K562 (cell line): Measurements from ENCODE around the gene MBD3L4. TPM values are rescaled to one million over a fixed set of nuclear protein-coding genes. Genes with fewer than 3 reads are reported as not detected.
A peak's percentile ranks its signal among the peaks of the same experiment; 100 is the strongest.

Experiments used
- AFF4 ChIP-seq: sonication (generic); formaldehyde crosslinking; IDR thresholded peaks from 2 replicates; pipeline ENCODE4 v1.8.0; 2023; ENCODE audit warnings: mild to moderate bottlenecking, missing genetic modification reagents
- ARID4B ChIP-seq: sonication (generic); formaldehyde crosslinking; IDR thresholded peaks from 2 replicates; pipeline ENCODE4 v1.8.0; 2022; ENCODE audit warnings: mild to moderate bottlenecking, missing genetic modification reagents
- BRD9 ChIP-seq: fragments of 450-650 bp; IDR thresholded peaks from 2 replicates; pipeline ENCODE4 v1.6.1; 2018; ENCODE audit warnings: low read depth; ENCODE audit not compliant: partially characterized antibody
- HNRNPLL ChIP-seq: fragments of 200-400 bp; formaldehyde crosslinking; IDR thresholded peaks from 2 replicates; pipeline ENCODE4 v1.6.1; 2017; ENCODE audit warnings: low read length, low read depth, mild to moderate bottlenecking; ENCODE audit not compliant: poor library complexity, severe bottlenecking
- HNRNPUL1 ChIP-seq: fragments of 200-400 bp; formaldehyde crosslinking; IDR thresholded peaks from 2 replicates; pipeline ENCODE4 v1.6.1; 2017; ENCODE audit warnings: low read length
- IRF9 ChIP-seq: fragments of 450-650 bp; IDR thresholded peaks from 2 replicates; pipeline ENCODE4 v1.6.1; 2016; ENCODE audit warnings: missing biosample characterization, missing genetic modification characterization
- ZNF318 ChIP-seq, 2 experiments: fragments of 450-650 bp; IDR thresholded peaks; 2 replicates each; pipeline ENCODE4 v1.6.1; 2016; ENCODE audit warnings: mild to moderate bottlenecking in 2 of 2, borderline replicate concordance in 1 of 2, low read depth in 1 of 2, moderate library complexity in 1 of 2
- polyA plus RNA-seq, 8 experiments: library from polyadenylated mRNA; depleted of rRNA in 4 of 8; stranded (reverse) in 5 of 8; unstranded in 3 of 8; fragments of >200 nt; fragmentation: Nextera tagmentation in 2 of 8; fragmentation: Illumina TruSeq in 1 of 8; extraction: Ambion mirVana in 2 of 8; extraction: Trizol in 1 of 8; gene quantifications; 2 replicates each; pipeline versions ENCODE4 v1.2.1 to v1.2.3, GENCODE V29; 2011 to 2014; ENCODE audit warnings: inconsistent platforms in 1 of 8, missing spikeins in 1 of 8
- total RNA-seq, 7 experiments: library from RNA; depleted of rRNA in 6 of 7; stranded (reverse); fragments of >200 nt in 6 of 7; fragmentation: Illumina TruSeq in 2 of 7; extraction: Trizol in 2 of 7; gene quantifications; 2 replicates each; pipeline versions ENCODE4 v1.2.1 to v1.2.3, GENCODE V29; 2011 to 2021; ENCODE audit warnings: low replicate concordance in 1 of 7

MBD3L4 gene
- total and polyA plus RNA-seq, 9 of the 15 experiments (the other 6 are each of a cell fraction or from before 2014, with no cell fraction given), result not detected

GRCh38 chr19:7069042-7069903 is 29.3 kb upstream of the MBD3L4 start, which contains the start of gene ZNF557 (continued):
- no peak for TF ChIP-seq ZNF318 (IDR thresholded peaks at IDR 0.05; ENCODE audit: borderline replicate concordance in 1 of 2, low read depth in 1 of 2)
- TF ChIP-seq ARID4B, result peak; percentile 70
- TF ChIP-seq AFF4 (CRISPR knock-in tag), result no peak
- TF ChIP-seq HNRNPUL1, result no peak
- no peak for TF ChIP-seq BRD9
- peak; percentile 33 for TF ChIP-seq HNRNPLL
- no peak for TF ChIP-seq IRF9 (tag)
